Measurements from ENCODE around the gene RCL1. TPM values are rescaled to one million over a fixed set of nuclear protein-coding genes. Genes with fewer than 3 reads are reported as not detected.

The RCL1 gene
- polyA plus RNA-seq, 2 of the 4 experiments (the other 2 are of a cell fraction): 25.5 to 27.5 TPM

DNA sequence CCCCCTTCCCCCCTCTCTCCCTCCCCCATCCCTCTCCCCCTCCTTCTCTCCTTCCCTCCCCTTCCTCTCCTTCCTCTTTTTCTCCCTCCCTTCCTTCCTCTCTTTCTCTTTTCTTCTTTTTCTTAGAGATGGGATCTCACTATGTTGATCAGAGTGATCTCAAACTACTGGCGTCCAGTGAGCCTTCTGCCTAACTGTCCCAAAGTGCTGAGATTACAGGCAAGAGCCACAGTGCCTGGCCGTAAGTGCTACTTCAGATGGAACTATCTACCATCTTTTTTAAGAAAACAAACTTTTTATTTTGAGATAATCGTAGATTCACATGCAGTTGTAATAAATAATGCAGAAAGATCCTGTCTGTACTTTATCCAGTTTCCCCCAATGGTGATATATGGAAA lies 6.3 kb downstream of the RCL1 start:
- ATAC-seq (no peak), DNase-seq (ENCODE audit: low read depth in 1 of 2, low spot score in 1 of 2) (no peak), FAIRE-seq (no peak)
- 81% methylated on average over 3 of the region's 3 CpGs for WGBS (ENCODE audit: missing lambda C conversion rate)
- Histone ChIP-seq H3K4me1 (peaks cover 3% of the 10 kb centered on the region; the same call in 1 of the 3 replicates), H3K4me2 (no peak overlapping the region), H3K4me3 (no peak overlapping the region), H3K9me3 (no peaks in the 10 kb centered on the region), H3K27ac (no peak overlapping the region)
- ChIA-PET POLR2A (no interaction called here), CTCF (interaction anchor here (0.6 kb wide), 1 partner anchor 33 kb away, joined by 3 read pairs; no protein-coding TSS in a partner anchor)
- TF ChIP-seq ZSCAN20 (CRISPR knock-in tag; IDR thresholded peaks at IDR 0.05) (no peak), FOSL2 (IDR thresholded peaks at IDR 0.05) (no peak), FOSL2 (CRISPR knock-in tag; IDR thresholded peaks at IDR 0.05) (no peak), JUN (IDR thresholded peaks at IDR 0.05) (no peak), TFCP2L1 (CRISPR knock-in tag; IDR thresholded peaks at IDR 0.05) (no peak), EHMT2 (IDR thresholded peaks at IDR 0.05; ENCODE audit: low read depth) (no peak), RARB (CRISPR knock-in tag; IDR thresholded peaks at IDR 0.05) (no peak), HOXA7 (CRISPR knock-in tag; IDR thresholded peaks at IDR 0.05) (no peak), CEBPB (IDR thresholded peaks at IDR 0.05) (no peak), RCOR1 (IDR thresholded peaks at IDR 0.05; ENCODE audit: low read depth, low read length) (no peak), KDM5A (IDR thresholded peaks at IDR 0.05) (no peak), ZFP36 (IDR thresholded peaks at IDR 0.05; ENCODE audit: borderline replicate concordance, partially characterized antibody) (no peak), EP300 (IDR thresholded peaks at IDR 0.05) (no peak), HDAC2 (IDR thresholded peaks at IDR 0.05) (no peak), HOXB13 (CRISPR knock-in tag; IDR thresholded peaks at IDR 0.05; ENCODE audit: low read depth) (no peak), RNF2 (IDR thresholded peaks at IDR 0.05; ENCODE audit: borderline replicate concordance, low read depth) (no peak), MAFK (IDR thresholded peaks at IDR 0.05; ENCODE audit: partially characterized antibody) (no peak)
- TF ChIP-seq, protein P1, sequence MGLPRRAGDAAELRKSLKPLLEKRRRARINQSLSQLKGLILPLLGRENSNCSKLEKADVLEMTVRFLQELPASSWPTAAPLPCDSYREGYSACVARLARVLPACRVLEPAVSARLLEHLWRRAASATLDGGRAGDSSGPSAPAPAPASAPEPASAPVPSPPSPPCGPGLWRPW (IDR thresholded peaks at IDR 0.05): no peak
- TF ChIP-seq, protein P2, sequence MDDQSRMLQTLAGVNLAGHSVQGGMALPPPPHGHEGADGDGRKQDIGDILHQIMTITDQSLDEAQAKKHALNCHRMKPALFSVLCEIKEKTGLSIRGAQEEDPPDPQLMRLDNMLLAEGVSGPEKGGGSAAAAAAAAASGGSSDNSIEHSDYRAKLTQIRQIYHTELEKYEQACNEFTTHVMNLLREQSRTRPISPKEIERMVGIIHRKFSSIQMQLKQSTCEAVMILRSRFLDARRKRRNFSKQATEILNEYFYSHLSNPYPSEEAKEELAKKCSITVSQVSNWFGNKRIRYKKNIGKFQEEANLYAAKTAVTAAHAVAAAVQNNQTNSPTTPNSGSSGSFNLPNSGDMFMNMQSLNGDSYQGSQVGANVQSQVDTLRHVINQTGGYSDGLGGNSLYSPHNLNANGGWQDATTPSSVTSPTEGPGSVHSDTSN (IDR thresholded peaks at IDR 0.05): no peak
- TF ChIP-seq, protein P3, sequence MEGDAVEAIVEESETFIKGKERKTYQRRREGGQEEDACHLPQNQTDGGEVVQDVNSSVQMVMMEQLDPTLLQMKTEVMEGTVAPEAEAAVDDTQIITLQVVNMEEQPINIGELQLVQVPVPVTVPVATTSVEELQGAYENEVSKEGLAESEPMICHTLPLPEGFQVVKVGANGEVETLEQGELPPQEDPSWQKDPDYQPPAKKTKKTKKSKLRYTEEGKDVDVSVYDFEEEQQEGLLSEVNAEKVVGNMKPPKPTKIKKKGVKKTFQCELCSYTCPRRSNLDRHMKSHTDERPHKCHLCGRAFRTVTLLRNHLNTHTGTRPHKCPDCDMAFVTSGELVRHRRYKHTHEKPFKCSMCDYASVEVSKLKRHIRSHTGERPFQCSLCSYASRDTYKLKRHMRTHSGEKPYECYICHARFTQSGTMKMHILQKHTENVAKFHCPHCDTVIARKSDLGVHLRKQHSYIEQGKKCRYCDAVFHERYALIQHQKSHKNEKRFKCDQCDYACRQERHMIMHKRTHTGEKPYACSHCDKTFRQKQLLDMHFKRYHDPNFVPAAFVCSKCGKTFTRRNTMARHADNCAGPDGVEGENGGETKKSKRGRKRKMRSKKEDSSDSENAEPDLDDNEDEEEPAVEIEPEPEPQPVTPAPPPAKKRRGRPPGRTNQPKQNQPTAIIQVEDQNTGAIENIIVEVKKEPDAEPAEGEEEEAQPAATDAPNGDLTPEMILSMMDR (IDR thresholded peaks at IDR 0.05): no peak
- TF ChIP-seq, protein P4, sequence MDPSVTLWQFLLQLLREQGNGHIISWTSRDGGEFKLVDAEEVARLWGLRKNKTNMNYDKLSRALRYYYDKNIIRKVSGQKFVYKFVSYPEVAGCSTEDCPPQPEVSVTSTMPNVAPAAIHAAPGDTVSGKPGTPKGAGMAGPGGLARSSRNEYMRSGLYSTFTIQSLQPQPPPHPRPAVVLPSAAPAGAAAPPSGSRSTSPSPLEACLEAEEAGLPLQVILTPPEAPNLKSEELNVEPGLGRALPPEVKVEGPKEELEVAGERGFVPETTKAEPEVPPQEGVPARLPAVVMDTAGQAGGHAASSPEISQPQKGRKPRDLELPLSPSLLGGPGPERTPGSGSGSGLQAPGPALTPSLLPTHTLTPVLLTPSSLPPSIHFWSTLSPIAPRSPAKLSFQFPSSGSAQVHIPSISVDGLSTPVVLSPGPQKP (IDR thresholded peaks at IDR 0.05; ENCODE audit: low read depth, low read length): no peak

DNA sequence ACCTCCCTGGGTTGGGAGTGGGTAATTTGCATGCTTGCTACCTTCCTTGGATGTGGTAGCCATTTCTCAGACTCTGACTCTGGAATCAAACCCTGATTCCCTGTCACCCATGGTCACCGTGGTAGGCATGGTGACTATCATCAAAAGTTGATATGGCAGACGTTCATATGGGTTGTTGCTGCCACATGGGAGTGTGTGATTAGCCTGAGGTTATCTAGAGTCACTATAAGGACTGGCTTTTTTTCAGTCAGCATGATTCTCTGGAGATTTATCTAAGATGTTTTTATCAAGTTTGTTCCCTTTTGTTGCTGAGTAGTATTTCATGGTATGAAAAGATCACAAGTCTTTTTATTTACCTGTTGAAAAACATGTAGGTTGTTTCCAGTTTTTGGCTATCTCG lies 7.0 kb downstream of the RCL1 start:
- ChIA-PET POLR2A (no interaction called here), CTCF (no interaction called here)
- H3K4me3 ChIP-seq: no peak overlapping the region
- ATAC-seq (no peak), FAIRE-seq (no peak), DNase-seq (ENCODE audit: low read depth in 1 of 2, low spot score in 1 of 2) (no peak)
- no peak overlapping the region for H3K4me2 ChIP-seq
- H3K4me1 ChIP-seq: no peaks in the 10 kb centered on the region
- no peak overlapping the region for H3K27ac ChIP-seq
- H3K9me3 ChIP-seq: no peaks in the 10 kb centered on the region
- WGBS (ENCODE audit: missing lambda C conversion rate): 87% methylated on average over 3 of the region's 3 CpGs
- TF ChIP-seq POLR2A (IDR thresholded peaks at IDR 0.05; ENCODE audit: low read length) (no peak), CEBPB (IDR thresholded peaks at IDR 0.05) (no peak), TFCP2L1 (CRISPR knock-in tag; IDR thresholded peaks at IDR 0.05) (no peak), TP53 (CRISPR knock-in tag; IDR thresholded peaks at IDR 0.05) (no peak), SMC3 (IDR thresholded peaks at IDR 0.05) (no peak), RNF2 (IDR thresholded peaks at IDR 0.05; ENCODE audit: borderline replicate concordance, low read depth) (no peak), JUNB (IDR thresholded peaks at IDR 0.05) (no peak), MYC (IDR thresholded peaks at IDR 0.05; ENCODE audit: borderline replicate concordance, low read length) (no peak), EHMT2 (IDR thresholded peaks at IDR 0.05; ENCODE audit: low read depth) (no peak), ZSCAN20 (CRISPR knock-in tag; IDR thresholded peaks at IDR 0.05) (no peak), RAD21 (conservative IDR thresholded peaks at IDR 0.05 in 1 of 2, IDR thresholded peaks at IDR 0.05 in 1 of 2) (no peak)
- TF ChIP-seq, protein P5, sequence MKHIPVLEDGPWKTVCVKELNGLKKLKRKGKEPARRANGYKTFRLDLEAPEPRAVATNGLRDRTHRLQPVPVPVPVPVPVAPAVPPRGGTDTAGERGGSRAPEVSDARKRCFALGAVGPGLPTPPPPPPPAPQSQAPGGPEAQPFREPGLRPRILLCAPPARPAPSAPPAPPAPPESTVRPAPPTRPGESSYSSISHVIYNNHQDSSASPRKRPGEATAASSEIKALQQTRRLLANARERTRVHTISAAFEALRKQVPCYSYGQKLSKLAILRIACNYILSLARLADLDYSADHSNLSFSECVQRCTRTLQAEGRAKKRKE (CRISPR knock-in tag; IDR thresholded peaks at IDR 0.05; ENCODE audit: low read depth): no peak
